CD4-positive, alpha-beta T cell (primary cell): Measurements from ENCODE around the gene QKI. TPM values are rescaled to one million over a fixed set of nuclear protein-coding genes. Genes with fewer than 3 reads are reported as not detected.

ENCODE experiments used
- ATAC-seq: fragments of 200-7000 bp; cut with Tn5 transposase; one replicate; pipeline ENCODE4 v1.10.0; 2022; ENCODE audit warnings: mild to moderate bottlenecking; ENCODE audit not compliant: poor library complexity
- CTCF ChIA-PET: fragments of 350-600 bp; sonication (Branson Sonifier 250); formaldehyde crosslinking; loops from one replicate; lab custom pipeline; 2021; ENCODE audit warnings: antibody characterized with exemption, inconsistent platforms; lab: Charles Lee
- POLR2A ChIA-PET: fragments of 350-600 bp; sonication (Branson Sonifier 250); formaldehyde crosslinking; loops from one replicate; lab custom pipeline; 2021; ENCODE audit warnings: antibody characterized with exemption, inconsistent platforms; lab: Charles Lee
- DNase-seq, 14 experiments: peaks; one replicate each; pipeline ENCODE4 v3.0.0-alpha.2; 2013 to 2020; ENCODE audit warnings: mixed read lengths in 2 of 14
- H3K27ac ChIP-seq, 2 donors: one replicate each; pipeline versions ENCODE4 v1.5.1 to v1.7.0; 2013; ENCODE audit warnings: low read length in 2 of 2, low read depth in 1 of 2, mild to moderate bottlenecking in 1 of 2
- H3K27me3 ChIP-seq, 2 experiments: 1 replicate in 1 of 2; 2 replicates in 1 of 2; pipeline versions ENCODE4 v1.6.1 to v1.7.0; 2013; ENCODE audit warnings: low read length in 2 of 2, control low read depth in 1 of 2, mild to moderate bottlenecking in 1 of 2, moderate library complexity in 1 of 2; ENCODE audit not compliant: insufficient read depth in 2 of 2, control insufficient read depth in 1 of 2
- H3K36me3 ChIP-seq: one replicate; pipeline ENCODE4 v1.6.1; 2013; ENCODE audit warnings: low read length, control low read depth; ENCODE audit not compliant: insufficient read depth
- H3K4me1 ChIP-seq: one replicate; pipeline ENCODE4 v1.6.1; 2013; ENCODE audit warnings: low read length, control low read depth; ENCODE audit not compliant: insufficient read depth
- H3K4me3 ChIP-seq: one replicate; pipeline ENCODE4 v1.5.1; 2013; ENCODE audit warnings: mild to moderate bottlenecking, low read length, moderate library complexity
- H3K9me3 ChIP-seq, 2 experiments: 1 replicate in 1 of 2; 2 replicates in 1 of 2; pipeline versions ENCODE4 v1.6.1 to v1.7.0; 2013; ENCODE audit warnings: low read length in 2 of 2, mild to moderate bottlenecking in 2 of 2, control low read depth in 1 of 2, moderate library complexity in 1 of 2; ENCODE audit not compliant: control insufficient read depth in 1 of 2, insufficient read depth in 1 of 2
- H3K27ac Mint-ChIP-seq: one replicate; pipeline ENCODE4 v1.8.0; 2020; ENCODE audit warnings: mixed read lengths
- H3K27me3 Mint-ChIP-seq: one replicate; pipeline ENCODE4 v1.8.0; 2021; ENCODE audit warnings: mixed read lengths
- H3K36me3 Mint-ChIP-seq: one replicate; pipeline ENCODE4 v1.8.0; 2021; ENCODE audit warnings: low read depth, mixed read lengths
- H3K4me1 Mint-ChIP-seq: one replicate; pipeline ENCODE4 v1.8.0; 2021; ENCODE audit warnings: low read depth, mixed read lengths
- H3K4me3 Mint-ChIP-seq: one replicate; pipeline ENCODE4 v1.8.0; 2020; ENCODE audit warnings: mild to moderate bottlenecking, mixed read lengths
- H3K9me3 Mint-ChIP-seq: one replicate; pipeline ENCODE4 v1.8.0; 2020; ENCODE audit warnings: mixed read lengths
- intact Hi-C, 2 experiments: fragments of 100-400 bp; cut with DNase I in 1 of 2; cut with micrococcal nuclease in 1 of 2; formaldehyde crosslinking; loops; one replicate each; pipeline versions ENCODE4 v1.15.1 to v1.9.0; 2023 to 2025; cut with DNase I, micrococcal nuclease
- total RNA-seq, 174 experiments: library from RNA in 2 of 174; stranded (reverse) in 2 of 174; gene quantifications; one replicate each; pipeline ENCODE4 v1.2.3 and lab custom pipeline; 2021 to 2026
- TF ChIP-seq, protein P1 (sequence below): fragments of 200-600 bp; IDR thresholded peaks from one replicate; pipeline ENCODE4 v1.8.0; 2022; ENCODE audit warnings: antibody characterized with exemption, mild to moderate bottlenecking

Gene QKI
- total RNA-seq, 2 experiments from 2014 or later, result 60.7 to 67.3 TPM

DNA sequence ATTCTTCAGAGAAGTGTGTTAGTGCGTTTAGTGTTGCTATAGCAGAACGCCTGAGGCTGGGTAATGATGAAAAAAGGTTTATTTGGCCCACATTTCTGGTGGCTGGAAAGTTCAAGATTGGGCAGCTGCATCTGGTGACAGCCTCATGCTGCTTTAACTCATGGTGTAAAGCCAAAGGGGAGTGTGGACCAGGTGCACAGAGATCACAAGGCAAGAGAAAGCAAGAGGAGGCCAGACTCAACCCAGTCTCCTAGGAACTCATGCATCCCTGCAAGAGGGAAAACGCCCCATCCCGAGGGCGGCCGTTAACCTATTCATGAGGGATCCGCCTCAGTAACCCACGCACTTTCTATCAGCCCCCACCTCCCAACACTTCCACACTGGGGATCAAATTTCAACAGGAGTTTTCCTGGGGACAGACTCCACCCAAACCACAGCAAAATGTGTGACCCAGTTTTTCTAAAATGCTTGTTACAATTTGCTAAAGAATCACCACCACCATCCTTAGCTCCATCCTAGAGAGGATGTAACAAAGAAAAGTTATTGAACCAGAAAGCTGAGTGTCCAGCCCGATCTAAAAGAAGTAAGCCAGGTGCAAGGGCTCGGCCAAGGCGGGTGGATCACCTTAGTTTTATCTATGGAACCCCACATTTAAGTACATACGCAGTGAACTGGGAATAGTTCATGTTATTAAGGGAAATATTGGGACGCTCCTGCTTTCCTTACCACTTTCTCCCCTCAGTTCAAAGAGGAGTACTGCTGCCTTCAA, 164.8 kb downstream of the QKI start:
- Mint-ChIP-seq H3K36me3 (no peaks in the 10 kb centered on the region), H3K4me3 (no peak overlapping the region), H3K27ac (no peak overlapping the region), H3K9me3 (no peaks in the 10 kb centered on the region), H3K4me1 (no peaks in the 10 kb centered on the region), H3K27me3 (no peaks in the 10 kb centered on the region)
- TF ChIP-seq, protein P1, sequence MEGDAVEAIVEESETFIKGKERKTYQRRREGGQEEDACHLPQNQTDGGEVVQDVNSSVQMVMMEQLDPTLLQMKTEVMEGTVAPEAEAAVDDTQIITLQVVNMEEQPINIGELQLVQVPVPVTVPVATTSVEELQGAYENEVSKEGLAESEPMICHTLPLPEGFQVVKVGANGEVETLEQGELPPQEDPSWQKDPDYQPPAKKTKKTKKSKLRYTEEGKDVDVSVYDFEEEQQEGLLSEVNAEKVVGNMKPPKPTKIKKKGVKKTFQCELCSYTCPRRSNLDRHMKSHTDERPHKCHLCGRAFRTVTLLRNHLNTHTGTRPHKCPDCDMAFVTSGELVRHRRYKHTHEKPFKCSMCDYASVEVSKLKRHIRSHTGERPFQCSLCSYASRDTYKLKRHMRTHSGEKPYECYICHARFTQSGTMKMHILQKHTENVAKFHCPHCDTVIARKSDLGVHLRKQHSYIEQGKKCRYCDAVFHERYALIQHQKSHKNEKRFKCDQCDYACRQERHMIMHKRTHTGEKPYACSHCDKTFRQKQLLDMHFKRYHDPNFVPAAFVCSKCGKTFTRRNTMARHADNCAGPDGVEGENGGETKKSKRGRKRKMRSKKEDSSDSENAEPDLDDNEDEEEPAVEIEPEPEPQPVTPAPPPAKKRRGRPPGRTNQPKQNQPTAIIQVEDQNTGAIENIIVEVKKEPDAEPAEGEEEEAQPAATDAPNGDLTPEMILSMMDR, result no peak
- no peaks in the 10 kb centered on the region for H3K9me3 ChIP-seq
- DNase-seq (no peak), ATAC-seq (no peak)
- no peaks in the 10 kb centered on the region for H3K27me3 ChIP-seq
- CTCF ChIA-PET, result interaction anchor here (0.5 kb wide), 1 partner anchor 275 kb away, joined by 3 read pairs; no protein-coding TSS in a partner anchor
- no peaks in the 10 kb centered on the region for H3K36me3 ChIP-seq
- intact Hi-C loops, result no loop called here
- no peaks in the 10 kb centered on the region for H3K4me1 ChIP-seq
- POLR2A ChIA-PET, result no interaction called here
- no peak overlapping the region for H3K27ac ChIP-seq
- no peak overlapping the region for H3K4me3 ChIP-seq

- no peaks in the 10 kb centered on the region for H3K36me3 ChIP-seq
- H3K9me3 ChIP-seq, result no peaks in the 10 kb centered on the region
- TF ChIP-seq, protein P1, result no peak
- no peaks in the 10 kb centered on the region for H3K27me3 ChIP-seq
- no peaks in the 10 kb centered on the region for H3K4me1 ChIP-seq
- ATAC-seq (no peak), DNase-seq (no peak)
- H3K9me3 Mint-ChIP-seq, result no peaks in the 10 kb centered on the region
- CTCF ChIA-PET, result interaction anchor here (0.5 kb wide), 1 partner anchor 276 kb away, joined by 3 read pairs; no protein-coding TSS in a partner anchor
- intact Hi-C loops, result no loop called here
- no peak overlapping the region for H3K27ac Mint-ChIP-seq
- H3K4me3 ChIP-seq, result no peak overlapping the region
- no peak overlapping the region for H3K27ac ChIP-seq
- no peaks in the 10 kb centered on the region for H3K4me1 Mint-ChIP-seq
- POLR2A ChIA-PET, result no interaction called here
- no peak overlapping the region for H3K4me3 Mint-ChIP-seq
- no peaks in the 10 kb centered on the region for H3K27me3 Mint-ChIP-seq
- H3K36me3 Mint-ChIP-seq, result no peaks in the 10 kb centered on the region
Observed at GRCh38 chr6:163579880-163580295, 165.4 kb downstream of the QKI start.

GRCh38 chr6:163580311-163581030, 166.0 kb downstream of the QKI start:
- H3K9me3 Mint-ChIP-seq, result no peaks in the 10 kb centered on the region
- TF ChIP-seq, protein P1, result no peak
- Histone ChIP-seq H3K4me1 (no peaks in the 10 kb centered on the region), H3K9me3 (no peaks in the 10 kb centered on the region), H3K4me3 (no peak overlapping the region), H3K27me3 (no peaks in the 10 kb centered on the region), H3K36me3 (no peaks in the 10 kb centered on the region), H3K27ac (no peak overlapping the region)
- intact Hi-C loops, result no loop called here
- no peak overlapping the region for H3K4me3 Mint-ChIP-seq
- ATAC-seq, result no peak
- CTCF ChIA-PET, result no interaction called here
- POLR2A ChIA-PET, result no interaction called here
- no peaks in the 10 kb centered on the region for H3K36me3 Mint-ChIP-seq
- DNase-seq, result no peak
- H3K27ac Mint-ChIP-seq, result no peak overlapping the region
- no peaks in the 10 kb centered on the region for H3K4me1 Mint-ChIP-seq
- no peaks in the 10 kb centered on the region for H3K27me3 Mint-ChIP-seq
